ENCODE data around the gene NF1. TPM values are rescaled to one million over a fixed set of nuclear protein-coding genes. Genes with fewer than 3 reads are reported as not detected.
A peak's percentile ranks its signal among the peaks of the same experiment; 100 is the strongest.
"Not testable (repeated sequence)": the region's sequence is repeated elsewhere in the genome, so short reads cannot be mapped to it uniquely, and the experiment has no call there.

The NF1 gene
- polyA plus RNA-seq, 6 donors from 2014 or later: 4.8 to 10.2 (median 8.3) TPM

GRCh38 chr17:31248986-31249834 is 154.4 kb downstream of the NF1 start:
- H3K36me3 Mint-ChIP-seq: no peaks in the 10 kb centered on the region
- peaks cover 8 to 17% (median 17%) of the 10 kb centered on the region in 3 donors for H3K4me1 Mint-ChIP-seq
- DNase-seq (no peak), ATAC-seq (ENCODE audit: low read depth in 2 of 2) (no peak)
- H3K4me3 Mint-ChIP-seq: no peak overlapping the region
- peak overlapping the region in 2 of 6 donors; percentile 16 to 49 for H3K27ac Mint-ChIP-seq
- no peaks in the 10 kb centered on the region for H3K27me3 Mint-ChIP-seq
- H3K9me3 Mint-ChIP-seq: no peaks in the 10 kb centered on the region

DNA sequence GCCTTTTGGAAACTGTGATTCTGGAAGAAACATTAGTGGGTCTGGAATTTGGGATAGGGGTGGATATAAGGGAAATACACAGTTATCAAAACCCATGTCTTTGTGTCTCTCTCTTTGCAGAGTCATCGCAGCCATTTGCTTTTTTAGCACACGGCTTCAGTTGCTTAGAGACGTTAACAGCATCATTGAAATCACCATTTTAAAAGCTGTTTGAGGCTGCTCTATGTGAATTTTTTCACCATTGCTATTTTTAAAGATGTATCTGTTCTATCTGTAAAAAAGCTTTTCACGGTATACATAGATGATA is 155.0 kb downstream of the NF1 start:
- DNase-seq (no peak), ATAC-seq (ENCODE audit: low read depth in 2 of 2) (no peak)
- H3K4me1 Mint-ChIP-seq: peaks cover 8 to 17% (median 17%) of the 10 kb centered on the region in 3 donors
- H3K9me3 Mint-ChIP-seq: no peaks in the 10 kb centered on the region
- no peaks in the 10 kb centered on the region for H3K36me3 Mint-ChIP-seq
- no peak overlapping the region for H3K4me3 Mint-ChIP-seq
- H3K27ac Mint-ChIP-seq: peak overlapping the region in 2 of 6 donors; percentile 16 to 51
- H3K27me3 Mint-ChIP-seq: no peaks in the 10 kb centered on the region

DNA sequence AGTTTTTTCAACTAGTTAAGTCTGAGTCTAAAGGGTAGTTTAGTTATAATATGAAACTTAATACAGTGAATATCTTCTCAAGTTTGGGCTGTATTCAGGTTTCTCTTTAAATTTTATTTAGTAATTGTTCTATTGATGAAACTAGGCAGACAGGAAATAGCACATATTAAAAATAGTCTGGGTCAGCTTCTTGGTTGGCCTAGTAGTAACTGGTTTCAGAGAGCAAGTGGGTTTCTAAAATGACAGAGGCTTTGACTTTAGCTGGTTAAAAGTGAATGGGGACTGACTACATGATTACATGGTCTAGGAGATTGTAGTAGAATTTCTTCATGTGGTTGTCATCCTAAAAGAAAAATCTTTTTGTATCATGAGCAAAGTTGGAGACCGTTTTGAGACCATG is 155.5 kb downstream of the NF1 start:
- peaks cover 8 to 17% (median 17%) of the 10 kb centered on the region in 3 donors for H3K4me1 Mint-ChIP-seq
- no peak for ATAC-seq (ENCODE audit: low read depth in 2 of 2)
- DNase-seq: no peak
- no peaks in the 10 kb centered on the region for H3K9me3 Mint-ChIP-seq
- H3K36me3 Mint-ChIP-seq: no peaks in the 10 kb centered on the region
- H3K27ac Mint-ChIP-seq: peak overlapping the region in 3 of 6 donors; percentile 1 to 51 (median 3)
- H3K27me3 Mint-ChIP-seq: no peaks in the 10 kb centered on the region
- H3K4me3 Mint-ChIP-seq: no peak overlapping the region

GRCh38 chr17:31251105-31251969 is 156.6 kb downstream of the NF1 start:
- H3K9me3 Mint-ChIP-seq: no peaks in the 10 kb centered on the region
- no peaks in the 10 kb centered on the region for H3K36me3 Mint-ChIP-seq
- H3K27ac Mint-ChIP-seq: peak overlapping the region in 3 of 6 donors; percentile 24 to 55 (median 40)
- H3K4me3 Mint-ChIP-seq: peak overlapping the region in 1 of 8 donors; percentile 47
- H3K27me3 Mint-ChIP-seq: no peaks in the 10 kb centered on the region
- DNase-seq (no peak), ATAC-seq (ENCODE audit: low read depth in 2 of 2) (no peak)
- peaks cover 8 to 17% (median 17%) of the 10 kb centered on the region in 3 donors for H3K4me1 Mint-ChIP-seq

DNA sequence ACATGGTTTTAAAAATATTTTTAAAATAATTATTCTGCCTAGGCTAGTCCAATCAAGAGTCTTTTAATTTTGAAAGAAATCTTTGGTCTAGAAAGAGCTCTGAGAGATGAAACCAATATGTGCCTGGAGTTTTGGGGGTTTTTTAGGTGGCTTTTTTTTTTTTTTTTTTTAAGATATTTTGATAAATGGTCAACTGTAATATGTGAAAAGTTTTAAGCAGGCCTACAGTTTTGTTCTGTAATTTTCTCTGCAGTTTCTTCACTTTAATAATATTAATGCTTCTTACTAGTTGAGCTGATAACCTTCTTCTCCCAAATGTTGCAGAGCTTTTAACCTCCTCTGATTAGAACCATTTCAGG is 157.2 kb downstream of the NF1 start:
- no peaks in the 10 kb centered on the region for H3K36me3 Mint-ChIP-seq
- no peaks in the 10 kb centered on the region for H3K27me3 Mint-ChIP-seq
- peaks cover 8 to 17% (median 17%) of the 10 kb centered on the region in 3 donors for H3K4me1 Mint-ChIP-seq
- no peak for DNase-seq
- H3K9me3 Mint-ChIP-seq: no peaks in the 10 kb centered on the region
- no peak overlapping the region for H3K4me3 Mint-ChIP-seq
- no peak for ATAC-seq (ENCODE audit: low read depth in 2 of 2)
- H3K27ac Mint-ChIP-seq: peak overlapping the region in 1 of 6 donors; percentile 27

DNA sequence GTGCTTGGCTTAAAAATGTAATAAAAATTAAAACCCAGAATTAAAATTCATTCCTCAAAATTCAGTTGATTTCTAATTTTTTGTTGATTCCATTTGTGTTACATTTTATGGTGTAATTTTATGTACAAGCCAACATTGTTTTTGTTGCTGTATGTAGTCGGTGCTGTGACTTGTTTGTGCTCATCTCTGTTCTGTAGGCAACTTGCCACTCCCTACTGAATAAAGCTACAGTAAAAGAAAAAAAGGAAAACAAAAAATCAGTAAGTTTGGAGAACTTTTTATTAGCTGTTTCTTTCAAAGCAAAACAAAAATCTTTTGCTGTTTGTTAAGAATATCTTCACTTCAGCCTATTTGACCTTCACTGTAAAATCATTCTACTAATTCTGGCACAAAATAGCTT is 158.0 kb downstream of the NF1 start:
- Mint-ChIP-seq H3K36me3 (no peaks in the 10 kb centered on the region), H3K4me1 (peaks cover 8 to 17% (median 17%) of the 10 kb centered on the region in 3 donors), H3K27me3 (no peaks in the 10 kb centered on the region), H3K9me3 (no peaks in the 10 kb centered on the region), H3K4me3 (no peak overlapping the region), H3K27ac (no peak overlapping the region)
- DNase-seq (no peak), ATAC-seq (ENCODE audit: low read depth in 2 of 2) (no peak)

- H3K4me3 Mint-ChIP-seq: no peak overlapping the region
- H3K27ac Mint-ChIP-seq: no peak overlapping the region
- H3K36me3 Mint-ChIP-seq: no peaks in the 10 kb centered on the region
- no peaks in the 10 kb centered on the region for H3K27me3 Mint-ChIP-seq
- H3K9me3 Mint-ChIP-seq: no peaks in the 10 kb centered on the region
- peaks cover 8 to 14% (median 14%) of the 10 kb centered on the region in 3 donors for H3K4me1 Mint-ChIP-seq
- no peak for DNase-seq
- ATAC-seq (ENCODE audit: low read depth in 2 of 2): no peak
These were observed 159.9 kb downstream of the NF1 start for GRCh38 chr17:31254654-31255053.

DNA sequence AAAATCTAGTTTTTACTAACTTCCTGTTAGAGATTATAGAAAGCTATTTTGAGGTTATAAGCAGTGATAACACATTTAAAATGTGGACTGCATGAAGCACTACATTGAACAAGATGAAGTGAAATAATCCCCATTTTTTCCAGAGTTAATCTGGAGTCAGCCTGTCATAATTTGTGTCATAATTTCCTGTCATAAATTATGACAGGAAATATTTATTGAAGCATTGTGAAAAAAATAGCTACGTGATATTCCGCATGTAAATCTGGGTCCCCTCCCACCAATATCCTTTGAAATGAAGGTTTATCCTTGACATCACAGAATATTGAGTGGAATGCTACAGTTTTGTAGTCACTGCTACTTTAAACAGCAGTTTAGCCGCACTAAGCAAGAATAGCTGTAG is 162.2 kb downstream of the NF1 start:
- Mint-ChIP-seq H3K27me3 (no peaks in the 10 kb centered on the region), H3K4me1 (no peaks in the 10 kb centered on the region), H3K9me3 (no peaks in the 10 kb centered on the region), H3K36me3 (no peaks in the 10 kb centered on the region), H3K4me3 (no peak overlapping the region), H3K27ac (no peak overlapping the region)
- no peak for ATAC-seq (ENCODE audit: low read depth in 2 of 2)
- DNase-seq: no peak

GRCh38 chr17:31260151-31260550 is 165.4 kb downstream of the NF1 start:
- Mint-ChIP-seq H3K4me1 (no peaks in the 10 kb centered on the region), H3K9me3 (no peaks in the 10 kb centered on the region), H3K27ac (no peak overlapping the region)

DNA sequence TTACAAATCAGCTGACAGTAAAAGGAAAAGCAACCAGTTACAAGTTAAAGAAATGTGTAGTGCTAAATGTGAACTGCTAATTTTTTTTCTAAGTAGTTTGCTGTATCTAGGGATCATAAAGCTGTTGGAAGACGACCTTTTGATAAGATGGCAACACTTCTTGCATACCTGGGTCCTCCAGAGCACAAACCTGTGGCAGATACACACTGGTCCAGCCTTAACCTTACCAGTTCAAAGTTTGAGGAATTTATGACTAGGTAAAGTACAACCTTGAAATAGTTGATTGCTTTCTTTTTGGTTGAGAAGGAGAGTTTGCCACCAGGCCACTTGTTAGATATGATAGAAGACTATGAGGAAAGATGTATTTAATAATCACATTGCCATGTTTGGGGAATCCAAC is 166.8 kb downstream of the NF1 start:
- Mint-ChIP-seq H3K27me3 (no peaks in the 10 kb centered on the region), H3K9me3 (no peaks in the 10 kb centered on the region), H3K27ac (no peak overlapping the region), H3K4me1 (peaks cover 0 to 7% (median 0%) of the 10 kb centered on the region in 3 donors), H3K36me3 (peaks cover 0 to 3% of the 10 kb centered on the region in 2 donors), H3K4me3 (no peak overlapping the region)
- DNase-seq: no peak
- ATAC-seq (ENCODE audit: low read depth in 2 of 2): no peak

More at GRCh38 chr17:31260151-31260550, 165.4 kb downstream of the NF1 start:
- Mint-ChIP-seq H3K27me3 (no peaks in the 10 kb centered on the region), H3K36me3 (no peaks in the 10 kb centered on the region), H3K4me3 (no peak overlapping the region)
- ATAC-seq (ENCODE audit: low read depth in 2 of 2) (no peak), DNase-seq (no peak)

DNA sequence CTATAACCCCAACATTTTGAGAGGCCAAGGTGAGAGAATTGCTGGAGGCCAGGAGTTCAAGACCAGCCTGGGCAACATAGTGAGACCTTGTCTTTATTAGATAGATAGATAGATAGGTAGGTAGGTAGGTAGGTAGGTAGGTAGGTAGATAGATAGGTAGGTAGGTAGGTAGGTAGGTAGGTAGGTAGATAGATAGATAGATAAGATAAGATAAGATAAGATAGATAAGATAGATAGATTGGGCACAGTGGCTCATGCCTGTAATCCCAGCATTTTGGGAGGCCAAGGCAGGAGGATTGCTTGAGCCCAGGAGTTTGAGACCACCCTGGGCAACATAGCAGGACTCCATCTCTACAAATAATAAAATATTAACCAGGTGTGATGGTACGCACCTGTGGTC is 168.1 kb downstream of the NF1 start:
- not testable (repeated sequence) for H3K27me3 Mint-ChIP-seq; H3K4me1 Mint-ChIP-seq; H3K36me3 Mint-ChIP-seq; ATAC-seq (ENCODE audit: low read depth in 2 of 2); DNase-seq; H3K9me3 Mint-ChIP-seq; H3K4me3 Mint-ChIP-seq
- peak overlapping the region in 1 of 6 donors; percentile 69 for H3K27ac Mint-ChIP-seq

- Mint-ChIP-seq H3K36me3 (peaks cover 8 to 16% of the 10 kb centered on the region in 2 donors), H3K4me3 (no peak overlapping the region)
These were observed 171.3 kb downstream of the NF1 start for GRCh38 chr17:31266042-31266441.

GRCh38 chr17:31269036-31269577 is 174.3 kb downstream of the NF1 start:
- Mint-ChIP-seq H3K4me1 (peaks cover 0 to 7% (median 0%) of the 10 kb centered on the region in 3 donors), H3K9me3 (no peaks in the 10 kb centered on the region), H3K4me3 (no peak overlapping the region), H3K36me3 (peaks cover 8 to 16% of the 10 kb centered on the region in 2 donors), H3K27me3 (no peaks in the 10 kb centered on the region), H3K27ac (no peak overlapping the region)
- ATAC-seq (ENCODE audit: low read depth in 2 of 2) (no peak), DNase-seq (no peak)

More at GRCh38 chr17:31266042-31266441, 171.3 kb downstream of the NF1 start:
- H3K27me3 Mint-ChIP-seq: no peaks in the 10 kb centered on the region
- no peak for ATAC-seq (ENCODE audit: low read depth in 2 of 2)
- no peaks in the 10 kb centered on the region for H3K9me3 Mint-ChIP-seq
- peak; percentile 1 for DNase-seq
- H3K27ac Mint-ChIP-seq: no peak overlapping the region
- H3K4me1 Mint-ChIP-seq: peaks cover 0 to 7% (median 0%) of the 10 kb centered on the region in 3 donors

Measured in naive B cell (primary cell).